H9 (cell line): Measurements from ENCODE around the gene FAXDC2. TPM values are rescaled to one million over a fixed set of nuclear protein-coding genes. Genes with fewer than 3 reads are reported as not detected.

Source experiments
- DNase-seq: peaks from one replicate; pipeline ENCODE4 v3.0.0-alpha.2; 2017
- H2AFZ ChIP-seq: one replicate; pipeline ENCODE4 v1.6.1; 2013; ENCODE audit warnings: mild to moderate bottlenecking, low read length, control low read depth, moderate library complexity
- H2AK5ac ChIP-seq: 2 replicates; pipeline ENCODE4 v1.6.1; 2013; ENCODE audit warnings: low read length, control low read depth, mixed read lengths; ENCODE audit not compliant: insufficient read length
- H2BK120ac ChIP-seq: one replicate; pipeline ENCODE4 v1.6.1; 2013; ENCODE audit warnings: low read depth, mild to moderate bottlenecking, low read length, control low read depth, inconsistent platforms; ENCODE audit not compliant: poor library complexity, severe bottlenecking
- H2BK12ac ChIP-seq: 2 replicates; pipeline ENCODE4 v1.6.1; 2013; ENCODE audit warnings: low read length, control low read depth, mixed read lengths, low read depth; ENCODE audit not compliant: insufficient read length
- H2BK15ac ChIP-seq: 2 replicates; pipeline ENCODE4 v1.6.1; 2013; ENCODE audit warnings: low read depth, low read length, control low read depth
- H2BK20ac ChIP-seq: one replicate; pipeline ENCODE4 v1.6.1; 2013; ENCODE audit warnings: low read depth, mild to moderate bottlenecking, low read length, control low read depth, inconsistent platforms; ENCODE audit not compliant: poor library complexity, severe bottlenecking
- H2BK5ac ChIP-seq: 2 replicates; pipeline ENCODE4 v1.6.1; 2013; ENCODE audit warnings: low read length, control low read depth, mixed read lengths; ENCODE audit not compliant: insufficient read length
- H3K14ac ChIP-seq: 2 replicates; pipeline ENCODE4 v1.6.1; 2013; ENCODE audit warnings: low read length, control low read depth; ENCODE audit not compliant: insufficient read depth
- H3K18ac ChIP-seq: 2 replicates; pipeline ENCODE4 v1.6.1; 2013; ENCODE audit warnings: low read depth, mild to moderate bottlenecking, mixed read lengths, low read length, control low read depth; ENCODE audit not compliant: insufficient read length
- H3K23ac ChIP-seq: 2 replicates; pipeline ENCODE4 v1.6.1; 2013; ENCODE audit warnings: low read length, control low read depth, mixed read lengths, low read depth; ENCODE audit not compliant: insufficient read length
- H3K23me2 ChIP-seq: 2 replicates; pipeline ENCODE4 v1.6.1; 2013; ENCODE audit warnings: low read depth, mild to moderate bottlenecking, mixed read lengths, low read length, control low read depth; ENCODE audit not compliant: insufficient read length, poor library complexity, severe bottlenecking
- H3K27ac ChIP-seq: 2 replicates; pipeline ENCODE4 v1.5.1; 2013; ENCODE audit warnings: low read length, control low read depth, mixed read lengths, low read depth; ENCODE audit not compliant: insufficient read length
- H3K27me3 ChIP-seq: 2 replicates; pipeline ENCODE4 v1.6.1; 2013; ENCODE audit warnings: low read length, control low read depth, inconsistent platforms; ENCODE audit not compliant: insufficient read depth
- H3K4ac ChIP-seq: 2 replicates; pipeline ENCODE4 v1.6.1; 2013; ENCODE audit warnings: low read depth, mild to moderate bottlenecking, control low read depth, inconsistent platforms, low read length, moderate library complexity
- H3K4me1 ChIP-seq: 2 replicates; pipeline ENCODE4 v1.6.1; 2013; ENCODE audit warnings: low read length, control low read depth, inconsistent platforms; ENCODE audit not compliant: insufficient read depth
- H3K4me2 ChIP-seq: 2 replicates; pipeline ENCODE4 v1.6.1; 2013; ENCODE audit warnings: low read length, control low read depth, mixed read lengths; ENCODE audit not compliant: insufficient read length, insufficient read depth
- H3K56ac ChIP-seq: 2 replicates; pipeline ENCODE4 v1.6.1; 2013; ENCODE audit warnings: low read depth, mild to moderate bottlenecking, mixed read lengths, low read length, control low read depth; ENCODE audit not compliant: insufficient read length
- H3K79me1 ChIP-seq: 2 replicates; pipeline ENCODE4 v1.6.1; 2013; ENCODE audit warnings: low read depth, mild to moderate bottlenecking, moderate library complexity, low read length, control low read depth, inconsistent platforms; ENCODE audit not compliant: insufficient read depth, poor library complexity, severe bottlenecking
- H3K79me2 ChIP-seq: 2 replicates; pipeline ENCODE4 v1.6.1; 2013; ENCODE audit warnings: low read length, control low read depth, inconsistent platforms; ENCODE audit not compliant: insufficient read depth
- H3K9ac ChIP-seq: 2 replicates; pipeline ENCODE4 v1.6.1; 2013; ENCODE audit warnings: low read length, control low read depth, mixed read lengths; ENCODE audit not compliant: insufficient read length; ENCODE audit errors: extremely low read depth
- H3K9me3 ChIP-seq: one replicate; pipeline ENCODE4 v1.6.1; 2013; ENCODE audit warnings: low read depth, low read length, inconsistent platforms; ENCODE audit not compliant: control insufficient read depth
- H3T11ph ChIP-seq: one replicate; pipeline ENCODE4 v1.6.1; 2013; ENCODE audit warnings: mild to moderate bottlenecking, low read length, control low read depth, inconsistent platforms
- H4K20me1 ChIP-seq: one replicate; pipeline ENCODE4 v1.6.1; 2013; ENCODE audit not compliant: control insufficient read depth, insufficient read length, insufficient read depth
- H4K5ac ChIP-seq: 2 replicates; pipeline ENCODE4 v1.6.1; 2013; ENCODE audit warnings: low read depth, mild to moderate bottlenecking, mixed read lengths, low read length, control low read depth; ENCODE audit not compliant: insufficient read length
- H4K8ac ChIP-seq: replicated peaks from 2 replicates; pipeline ENCODE4 v1.6.1; 2013; ENCODE audit warnings: low read length, control low read depth, mixed read lengths, low read depth; ENCODE audit not compliant: insufficient read length
- H4K91ac ChIP-seq: 2 replicates; pipeline ENCODE4 v1.6.1; 2013; ENCODE audit warnings: low read depth, mild to moderate bottlenecking, moderate library complexity, mixed read lengths, low read length, control low read depth; ENCODE audit not compliant: insufficient read length
- H3K27ac Mint-ChIP-seq, 3 experiments: 2 replicates in 2 of 3; 3 replicates in 1 of 3; pipeline ENCODE4 v1.8.0; 2020 to 2021; ENCODE audit warnings: mixed read lengths in 3 of 3, mild to moderate bottlenecking in 1 of 3, moderate library complexity in 1 of 3
- H3K27me3 Mint-ChIP-seq: 2 replicates; pipeline ENCODE4 v1.8.0; 2021; ENCODE audit warnings: low read depth, mild to moderate bottlenecking, moderate library complexity, mixed read lengths
- H3K36me3 Mint-ChIP-seq, 3 experiments: 2 replicates in 2 of 3; 3 replicates in 1 of 3; pipeline ENCODE4 v1.8.0; 2020 to 2021; ENCODE audit warnings: low read depth in 3 of 3, mixed read lengths in 3 of 3; ENCODE audit not compliant: insufficient read depth in 1 of 3
- H3K4me1 Mint-ChIP-seq, 2 experiments: 2 replicates each; pipeline ENCODE4 v1.8.0; 2020; ENCODE audit warnings: mixed read lengths in 2 of 2
- H3K4me3 Mint-ChIP-seq, 2 experiments: 2 replicates in 1 of 2; 3 replicates in 1 of 2; pipeline ENCODE4 v1.8.0; 2020 to 2021; ENCODE audit warnings: mild to moderate bottlenecking in 2 of 2, mixed read lengths in 2 of 2, moderate library complexity in 1 of 2
- H3K9me3 Mint-ChIP-seq, 2 experiments: 2 replicates in 1 of 2; 3 replicates in 1 of 2; pipeline ENCODE4 v1.8.0; 2020; ENCODE audit warnings: mild to moderate bottlenecking in 2 of 2, mixed read lengths in 2 of 2, moderate library complexity in 1 of 2
- WGBS: extraction: QIAGEN DNeasy Blood & Tissue Kit; methylation state at CpG from one replicate; pipeline ENCODE4 v1.1.7; 2013; ENCODE audit warnings: missing lambda C conversion rate, low lambda C conversion rate, mixed read lengths; ENCODE audit not compliant: insufficient read length; ENCODE audit errors: extremely low coverage; 5-methylcytosine and 5-hydroxymethylcytosine counted together
- total RNA-seq: library from RNA; stranded (reverse); gene quantifications from 2 replicates; pipeline ENCODE4 v1.2.1, GENCODE V29; 2021
- TF ChIP-seq, protein P1 (sequence below): fragments of 200-600 bp; sonication (generic); conservative IDR thresholded peaks from 3 replicates; pipeline ENCODE4 v1.8.0; 2021; ENCODE audit warnings: antibody characterized with exemption, mild to moderate bottlenecking

The FAXDC2 gene
- total RNA-seq, 1 experiment from 2014 or later = 3.0 TPM

GRCh38 chr5:154819546-154819945 lies 30.9 kb downstream of the FAXDC2 start:
- TF ChIP-seq, protein P1, sequence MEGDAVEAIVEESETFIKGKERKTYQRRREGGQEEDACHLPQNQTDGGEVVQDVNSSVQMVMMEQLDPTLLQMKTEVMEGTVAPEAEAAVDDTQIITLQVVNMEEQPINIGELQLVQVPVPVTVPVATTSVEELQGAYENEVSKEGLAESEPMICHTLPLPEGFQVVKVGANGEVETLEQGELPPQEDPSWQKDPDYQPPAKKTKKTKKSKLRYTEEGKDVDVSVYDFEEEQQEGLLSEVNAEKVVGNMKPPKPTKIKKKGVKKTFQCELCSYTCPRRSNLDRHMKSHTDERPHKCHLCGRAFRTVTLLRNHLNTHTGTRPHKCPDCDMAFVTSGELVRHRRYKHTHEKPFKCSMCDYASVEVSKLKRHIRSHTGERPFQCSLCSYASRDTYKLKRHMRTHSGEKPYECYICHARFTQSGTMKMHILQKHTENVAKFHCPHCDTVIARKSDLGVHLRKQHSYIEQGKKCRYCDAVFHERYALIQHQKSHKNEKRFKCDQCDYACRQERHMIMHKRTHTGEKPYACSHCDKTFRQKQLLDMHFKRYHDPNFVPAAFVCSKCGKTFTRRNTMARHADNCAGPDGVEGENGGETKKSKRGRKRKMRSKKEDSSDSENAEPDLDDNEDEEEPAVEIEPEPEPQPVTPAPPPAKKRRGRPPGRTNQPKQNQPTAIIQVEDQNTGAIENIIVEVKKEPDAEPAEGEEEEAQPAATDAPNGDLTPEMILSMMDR = no peak
- no peak overlapping the region for H3K4me2 ChIP-seq
- no peak overlapping the region for H2BK12ac ChIP-seq
- H3K79me2 ChIP-seq = no peaks in the 10 kb centered on the region
- no peak overlapping the region for H3K4ac ChIP-seq
- H3K14ac ChIP-seq = no peak overlapping the region
- peaks cover 2% of the 10 kb centered on the region; the same call in 1 of the 2 replicates for H3K27me3 Mint-ChIP-seq
- H3K4me1 ChIP-seq = no peaks in the 10 kb centered on the region
- H3K27ac Mint-ChIP-seq = peak overlapping the region in 1 of 3 experiments; percentile 90; a peak in 3 of 7 replicates
- no peak overlapping the region for H4K91ac ChIP-seq
- no peak overlapping the region for H3K56ac ChIP-seq
- no peaks in the 10 kb centered on the region; a peak in 1 of 5 replicates for H3K9me3 Mint-ChIP-seq
- no peak overlapping the region for H3K18ac ChIP-seq
- no peaks in the 10 kb centered on the region for H3K27me3 ChIP-seq
- no peak overlapping the region for H2BK20ac ChIP-seq
- H3K36me3 Mint-ChIP-seq = peaks cover 39 to 81% (median 74%) of the 10 kb centered on the region in 3 experiments
- no peak overlapping the region for H2AFZ ChIP-seq
- peaks cover 6 to 28% of the 10 kb centered on the region in 2 experiments for H3K4me1 Mint-ChIP-seq
- no peaks in the 10 kb centered on the region for H3K23me2 ChIP-seq
- H2BK15ac ChIP-seq = no peak overlapping the region
- no peak overlapping the region for H4K5ac ChIP-seq
- H3K9me3 ChIP-seq = no peaks in the 10 kb centered on the region
- H2BK5ac ChIP-seq = no peak overlapping the region
- WGBS = no CpG with 5 or more reads among the region's 7 CpGs
- no peak overlapping the region for H3K9ac ChIP-seq
- no peak overlapping the region for H3K4me3 Mint-ChIP-seq
- no peak overlapping the region for H2BK120ac ChIP-seq
- no peak overlapping the region for H3K27ac ChIP-seq
- H3K23ac ChIP-seq = no peak overlapping the region
- no peak overlapping the region for H2AK5ac ChIP-seq
- H3K79me1 ChIP-seq = no peaks in the 10 kb centered on the region
- no peak overlapping the region for H3T11ph ChIP-seq
- no peak overlapping the region for H4K8ac ChIP-seq
- H4K20me1 ChIP-seq = no peaks in the 10 kb centered on the region
- DNase-seq = no peak
